ENCODE measurements around the gene DAP.

DAP gene

DNA sequence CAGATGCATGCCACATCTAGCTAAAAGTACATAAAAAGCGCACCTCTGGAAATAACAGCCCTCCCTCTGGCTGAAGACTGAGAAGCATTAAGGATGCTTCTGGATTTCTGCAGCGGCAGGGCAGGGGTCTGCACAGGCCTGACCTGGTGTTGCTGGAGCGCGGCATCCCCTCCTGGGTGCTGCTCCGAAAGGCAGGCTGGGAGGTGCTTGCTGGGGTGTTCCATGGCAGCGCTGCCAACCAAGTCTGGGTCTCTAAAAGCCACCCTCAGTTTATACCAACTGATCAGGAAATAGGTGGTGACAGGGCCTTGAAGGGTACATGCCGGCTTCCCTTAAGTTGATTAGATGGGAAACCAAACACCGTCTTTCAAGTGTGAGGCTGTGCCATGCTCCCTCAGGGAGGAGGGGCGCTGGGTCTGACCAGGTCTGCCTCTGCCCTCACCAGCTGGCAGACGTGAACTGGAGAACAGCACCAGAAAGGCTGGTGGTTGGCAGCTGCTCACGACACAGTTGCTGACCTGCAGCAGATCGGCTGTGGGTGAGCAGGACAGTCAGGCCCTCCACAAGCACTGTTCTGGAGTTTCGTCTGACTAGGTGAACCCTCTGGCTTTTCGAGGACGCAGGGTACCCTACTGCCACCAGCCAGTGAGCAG lies 81.6 kb downstream of the DAP start:
- DNase-seq (ENCODE audit: low read depth): no peak
- no peak overlapping the region for H3K4me3 ChIP-seq (ENCODE audit: control insufficient read depth, low read depth, low read length)
- TF ChIP-seq, protein P1, sequence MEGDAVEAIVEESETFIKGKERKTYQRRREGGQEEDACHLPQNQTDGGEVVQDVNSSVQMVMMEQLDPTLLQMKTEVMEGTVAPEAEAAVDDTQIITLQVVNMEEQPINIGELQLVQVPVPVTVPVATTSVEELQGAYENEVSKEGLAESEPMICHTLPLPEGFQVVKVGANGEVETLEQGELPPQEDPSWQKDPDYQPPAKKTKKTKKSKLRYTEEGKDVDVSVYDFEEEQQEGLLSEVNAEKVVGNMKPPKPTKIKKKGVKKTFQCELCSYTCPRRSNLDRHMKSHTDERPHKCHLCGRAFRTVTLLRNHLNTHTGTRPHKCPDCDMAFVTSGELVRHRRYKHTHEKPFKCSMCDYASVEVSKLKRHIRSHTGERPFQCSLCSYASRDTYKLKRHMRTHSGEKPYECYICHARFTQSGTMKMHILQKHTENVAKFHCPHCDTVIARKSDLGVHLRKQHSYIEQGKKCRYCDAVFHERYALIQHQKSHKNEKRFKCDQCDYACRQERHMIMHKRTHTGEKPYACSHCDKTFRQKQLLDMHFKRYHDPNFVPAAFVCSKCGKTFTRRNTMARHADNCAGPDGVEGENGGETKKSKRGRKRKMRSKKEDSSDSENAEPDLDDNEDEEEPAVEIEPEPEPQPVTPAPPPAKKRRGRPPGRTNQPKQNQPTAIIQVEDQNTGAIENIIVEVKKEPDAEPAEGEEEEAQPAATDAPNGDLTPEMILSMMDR (IDR thresholded peaks at IDR 0.05; ENCODE audit: control insufficient read depth, insufficient read depth, low read depth, low read length, missing control alignments): no peak

- H3K4me3 ChIP-seq (ENCODE audit: control insufficient read depth, low read depth, low read length): no peak overlapping the region
- no peak for DNase-seq (ENCODE audit: low read depth)
- TF ChIP-seq, protein P1 (IDR thresholded peaks at IDR 0.05; ENCODE audit: control insufficient read depth, insufficient read depth, low read depth, low read length, missing control alignments): no peak
These were observed 82.8 kb downstream of the DAP start for GRCh38 chr5:10678244-10678643.

DNA sequence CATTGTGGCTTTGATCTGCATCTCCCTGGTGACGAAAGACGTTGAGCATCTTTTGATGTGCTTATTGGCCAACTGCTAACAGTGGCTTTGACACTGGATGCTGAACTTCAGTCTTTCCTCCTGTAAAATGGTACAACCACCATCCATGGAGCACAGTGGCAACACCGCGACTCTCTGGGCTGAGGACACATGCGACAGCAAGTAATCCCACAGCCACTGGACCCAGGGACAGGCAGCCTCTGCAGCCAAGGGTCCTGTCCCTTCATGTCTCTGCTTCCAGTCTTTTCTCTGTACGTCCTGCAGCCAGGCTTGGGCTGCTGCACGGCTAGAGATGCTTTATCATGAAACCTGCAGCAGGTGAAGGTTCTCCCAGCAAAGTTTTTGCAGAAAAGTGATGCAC lies 83.5 kb downstream of the DAP start:
- TF ChIP-seq, protein P1 (IDR thresholded peaks at IDR 0.05; ENCODE audit: control insufficient read depth, insufficient read depth, low read depth, low read length, missing control alignments): no peak
- no peak overlapping the region for H3K4me3 ChIP-seq (ENCODE audit: control insufficient read depth, low read depth, low read length)
- no peak for DNase-seq (ENCODE audit: low read depth)

DNA sequence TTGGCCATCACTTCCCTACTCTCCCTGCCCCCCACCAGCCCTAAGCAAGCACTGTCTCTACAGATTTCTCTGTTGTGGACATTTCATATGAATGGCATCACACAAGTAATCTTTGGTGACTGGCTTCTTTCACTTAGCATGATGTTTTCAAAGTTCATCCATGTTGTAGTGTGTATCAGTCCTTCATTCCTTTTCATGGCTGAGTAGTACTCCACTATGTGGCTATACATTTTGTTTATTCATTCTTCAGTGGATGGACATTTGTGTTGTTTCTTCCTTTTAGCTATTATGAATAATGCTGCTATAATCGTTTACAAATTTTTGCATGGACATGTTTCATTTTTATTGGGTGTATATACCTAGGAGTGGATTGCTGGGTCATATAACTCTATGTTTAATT lies 84.1 kb downstream of the DAP start:
- TF ChIP-seq, protein P1 (IDR thresholded peaks at IDR 0.05; ENCODE audit: control insufficient read depth, insufficient read depth, low read depth, low read length, missing control alignments): no peak
- no peak for DNase-seq (ENCODE audit: low read depth)
- no peak overlapping the region for H3K4me3 ChIP-seq (ENCODE audit: control insufficient read depth, low read depth, low read length)

DNA sequence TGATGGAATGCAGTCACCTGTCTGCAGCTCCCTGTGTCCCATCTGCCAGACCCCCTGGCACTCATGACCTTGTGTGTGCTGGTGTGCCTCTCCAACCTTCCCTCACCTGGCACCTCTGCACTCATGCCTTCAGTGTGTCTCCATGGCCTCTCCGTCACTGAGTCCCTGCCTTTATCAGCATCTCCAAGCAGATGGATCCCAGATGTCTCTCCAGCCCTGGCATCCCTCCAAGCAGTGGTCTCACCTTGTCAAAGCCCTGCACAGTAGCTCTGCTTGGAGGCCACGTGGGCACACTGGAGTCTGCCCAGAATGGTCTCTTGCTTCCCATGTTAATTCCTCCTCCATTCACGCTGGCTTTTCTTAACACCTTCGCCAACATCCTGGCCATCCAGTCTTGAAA lies 84.8 kb downstream of the DAP start:
- DNase-seq (ENCODE audit: low read depth): no peak
- H3K4me3 ChIP-seq (ENCODE audit: control insufficient read depth, low read depth, low read length): no peak overlapping the region
- TF ChIP-seq, protein P1 (IDR thresholded peaks at IDR 0.05; ENCODE audit: control insufficient read depth, insufficient read depth, low read depth, low read length, missing control alignments): no peak

DNA sequence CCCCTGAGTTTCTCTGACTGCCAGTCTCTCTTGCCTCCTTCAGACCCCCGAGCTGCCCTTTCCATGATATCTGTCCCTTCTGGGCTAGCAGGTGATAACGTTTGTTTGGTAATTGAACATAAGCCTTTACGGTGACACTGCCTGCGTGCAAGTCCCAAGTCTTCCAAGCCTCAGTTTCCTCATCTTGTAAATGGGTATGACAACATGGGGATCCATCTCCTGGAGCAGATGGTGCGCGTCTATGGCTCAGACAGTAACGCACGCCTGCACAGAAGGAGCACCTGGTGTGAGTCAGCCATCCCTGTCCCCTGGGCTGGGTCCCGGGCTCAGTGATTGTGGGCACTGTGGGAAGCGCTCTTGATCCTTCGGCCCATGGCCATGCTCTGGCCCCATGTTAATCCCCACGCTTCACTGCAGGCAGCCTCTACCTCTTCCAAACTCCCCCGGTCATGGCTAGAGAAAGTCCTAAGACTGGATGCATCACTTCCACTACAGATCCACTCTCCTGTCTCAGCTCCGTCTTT lies 85.8 kb downstream of the DAP start:
- no peak for DNase-seq (ENCODE audit: low read depth)
- TF ChIP-seq, protein P1 (IDR thresholded peaks at IDR 0.05; ENCODE audit: control insufficient read depth, insufficient read depth, low read depth, low read length, missing control alignments): no peak
- no peak overlapping the region for H3K4me3 ChIP-seq (ENCODE audit: control insufficient read depth, low read depth, low read length)

Data from AG09309 (cell line).